Right lobe of liver (tissue), 6 donors: ENCODE results near the gene SNRNP35. TPM values are rescaled to one million over a fixed set of nuclear protein-coding genes. Genes with fewer than 3 reads are reported as not detected.
"Not testable (repeated sequence)": the region's sequence is repeated elsewhere in the genome, so short reads cannot be mapped to it uniquely, and the experiment has no call there.

ENCODE experiments used
- ATAC-seq, 4 donors: fragments of 200-7000 bp; cut with Tn5 transposase; one replicate each; pipeline ENCODE4 v1.9.1; 2020; ENCODE audit warnings: mild to moderate bottlenecking in 4 of 4, moderate library complexity in 4 of 4
- DNase-seq, 3 donors: peaks; one replicate each; pipeline ENCODE4 v3.0.0-alpha.2; 2020
- H3K27ac ChIP-seq, 3 donors: fragments of 200-600 bp; one replicate each; pipeline ENCODE4 v1.8.0; 2022
- H3K27me3 ChIP-seq, 2 donors: fragments of 200-600 bp; one replicate each; pipeline ENCODE4 v1.8.0; 2022
- H3K36me3 ChIP-seq, 4 donors: fragments of 200-600 bp; sonication (generic) in 1 of 4; one replicate each; pipeline versions ENCODE4 v1.5.1 to v1.8.0; 2017 to 2022; ENCODE audit warnings: control low read depth in 1 of 4
- H3K4me1 ChIP-seq, 4 donors: fragments of 200-600 bp; sonication (generic) in 1 of 4; one replicate each; pipeline versions ENCODE4 v1.5.1 to v1.8.0; 2017 to 2022; ENCODE audit warnings: control low read depth in 1 of 4
- H3K4me3 ChIP-seq, 3 donors: fragments of 200-600 bp; one replicate each; pipeline ENCODE4 v1.8.0; 2022
- H3K9me3 ChIP-seq, 4 donors: fragments of 200-600 bp; sonication (generic) in 1 of 4; one replicate each; pipeline versions ENCODE4 v1.5.1 to v1.8.0; 2017 to 2022; ENCODE audit warnings: control low read depth in 1 of 4
- POLR2A ChIP-seq: fragments of 450-650 bp; IDR thresholded peaks from one replicate; pipeline ENCODE4 v1.6.1; 2017; ENCODE audit warnings: antibody characterized with exemption, mild to moderate bottlenecking
- WGBS: methylation state at CpG from one replicate; pipeline ENCODE4 v1.1.6; 2018; ENCODE audit warnings: low coverage, low lambda C conversion rate; ENCODE audit not compliant: insufficient coverage; ENCODE audit errors: missing lambda C conversion rate; 5-methylcytosine and 5-hydroxymethylcytosine counted together
- intact Hi-C, 2 donors: fragments of 100-400 bp; cut with DNase I; formaldehyde crosslinking; loops; one replicate each; pipeline versions ENCODE4 v1.11.2 to v1.14.1; 2022
- total RNA-seq, 6 experiments: library from RNA; depleted of rRNA in 2 of 6; stranded (reverse); fragments of >200 nt in 2 of 6; fragmentation: NEBNext Ultra II Directional in 3 of 6; extraction: Animal tissue kit (Norgen Biotek cat#: 25700) in 3 of 6; gene quantifications; one replicate each; pipeline versions ENCODE4 v1.1.0 to v1.2.4, GENCODE V29; 2016 to 2023
- TF ChIP-seq, protein P1 (sequence below), 4 donors: fragments of 200-600 bp in 3 of 4; fragments of 450-650 bp in 1 of 4; IDR thresholded peaks; one replicate each; pipeline versions ENCODE4 v1.5.1 to v1.8.0; 2016 to 2022; ENCODE audit warnings: antibody characterized with exemption in 4 of 4, mild to moderate bottlenecking in 2 of 4
- donor health status: DM: no; HTN: yes; CAD: no.
- donor health status: DM: no; HTN: no; CAD: no.
- donor health status: DM: no; HTN: no; CAD: no.
- donor health status: DM: no; HTN: yes; CAD: no.
- donor health status: DM: no; HTN: yes; CAD: no.

Gene SNRNP35
- total RNA-seq, 6 experiments from 2014 or later, result 7.8 to 10.3 (median 9.5) TPM

DNA sequence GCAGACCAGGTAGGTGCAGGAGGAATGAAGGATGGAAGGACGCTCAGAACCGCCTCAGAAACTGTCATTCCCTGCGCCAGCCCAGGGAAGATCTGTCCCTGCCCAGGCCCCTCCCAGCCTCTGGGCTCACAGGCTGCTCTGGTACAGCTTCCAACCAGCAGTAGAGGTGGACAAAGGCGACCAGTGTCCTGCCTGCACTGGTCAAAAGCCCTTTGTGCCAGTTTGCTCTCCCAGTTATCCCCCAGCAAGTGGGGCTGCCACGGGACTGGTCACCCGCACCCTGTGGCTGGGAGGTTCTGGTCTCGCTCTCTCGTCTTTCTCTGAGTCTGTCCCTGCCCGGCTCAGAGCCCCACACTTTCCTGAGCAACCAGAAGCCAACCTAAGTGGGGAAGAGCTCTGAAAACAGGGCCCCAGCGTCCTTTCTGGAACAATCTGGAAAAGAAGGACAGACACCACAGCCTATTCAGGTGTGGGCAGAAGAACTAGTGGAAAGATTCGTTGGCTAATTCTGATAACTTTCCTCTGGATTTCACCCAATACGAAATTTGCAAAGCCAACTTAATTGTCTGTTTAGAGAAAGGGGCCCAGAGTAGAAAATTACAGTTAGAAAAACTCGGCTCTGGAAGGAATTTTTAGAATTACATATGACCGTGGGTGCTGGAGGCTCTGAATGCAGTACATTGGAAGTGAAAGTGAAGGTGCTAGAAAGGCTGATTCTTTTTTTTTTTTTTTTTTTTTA, 21.7 kb downstream of the SNRNP35 start:
- DNase-seq (no peak), ATAC-seq (peak in 2 of 4 donors; percentile 20 to 25)
- Histone ChIP-seq H3K9me3 (no peaks in the 10 kb centered on the region), H3K4me1 (no peaks in the 10 kb centered on the region), H3K4me3 (no peak overlapping the region), H3K27ac (no peak overlapping the region), H3K27me3 (no peaks in the 10 kb centered on the region), H3K36me3 (no peaks in the 10 kb centered on the region)
- intact Hi-C loops, result no loop called here
- no peak for TF ChIP-seq POLR2A
- TF ChIP-seq, protein P1, sequence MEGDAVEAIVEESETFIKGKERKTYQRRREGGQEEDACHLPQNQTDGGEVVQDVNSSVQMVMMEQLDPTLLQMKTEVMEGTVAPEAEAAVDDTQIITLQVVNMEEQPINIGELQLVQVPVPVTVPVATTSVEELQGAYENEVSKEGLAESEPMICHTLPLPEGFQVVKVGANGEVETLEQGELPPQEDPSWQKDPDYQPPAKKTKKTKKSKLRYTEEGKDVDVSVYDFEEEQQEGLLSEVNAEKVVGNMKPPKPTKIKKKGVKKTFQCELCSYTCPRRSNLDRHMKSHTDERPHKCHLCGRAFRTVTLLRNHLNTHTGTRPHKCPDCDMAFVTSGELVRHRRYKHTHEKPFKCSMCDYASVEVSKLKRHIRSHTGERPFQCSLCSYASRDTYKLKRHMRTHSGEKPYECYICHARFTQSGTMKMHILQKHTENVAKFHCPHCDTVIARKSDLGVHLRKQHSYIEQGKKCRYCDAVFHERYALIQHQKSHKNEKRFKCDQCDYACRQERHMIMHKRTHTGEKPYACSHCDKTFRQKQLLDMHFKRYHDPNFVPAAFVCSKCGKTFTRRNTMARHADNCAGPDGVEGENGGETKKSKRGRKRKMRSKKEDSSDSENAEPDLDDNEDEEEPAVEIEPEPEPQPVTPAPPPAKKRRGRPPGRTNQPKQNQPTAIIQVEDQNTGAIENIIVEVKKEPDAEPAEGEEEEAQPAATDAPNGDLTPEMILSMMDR (IDR thresholded peaks at IDR 0.05), result no peak
- 66% methylated on average over 8 of the region's 14 CpGs for WGBS

DNA sequence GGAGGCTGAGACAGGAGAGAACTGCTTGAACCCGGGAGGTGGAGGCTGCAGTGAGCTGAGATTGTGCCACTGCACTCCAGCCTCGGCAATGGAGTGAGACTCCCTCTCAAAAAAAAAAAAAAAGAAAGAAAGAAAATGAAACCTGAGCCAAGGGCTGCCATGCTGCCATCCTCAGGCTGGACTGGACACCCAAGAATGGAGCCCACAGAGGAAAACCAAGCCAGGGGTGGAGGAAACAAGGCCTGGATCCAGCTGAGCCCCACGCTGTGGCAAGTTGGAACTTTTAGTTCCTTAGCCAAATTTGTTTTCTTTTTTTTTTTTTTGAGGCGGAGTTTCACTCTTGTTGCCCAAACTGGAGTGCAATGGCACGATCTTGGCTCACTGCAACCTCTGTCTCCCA, 23.3 kb downstream of the SNRNP35 start:
- H3K36me3 ChIP-seq, H3K27ac ChIP-seq, H3K4me1 ChIP-seq, intact Hi-C loops, ATAC-seq, H3K9me3 ChIP-seq, H3K4me3 ChIP-seq, DNase-seq, H3K27me3 ChIP-seq: not testable (repeated sequence)
- no CpG with 5 or more reads among the region's 5 CpGs for WGBS

DNA sequence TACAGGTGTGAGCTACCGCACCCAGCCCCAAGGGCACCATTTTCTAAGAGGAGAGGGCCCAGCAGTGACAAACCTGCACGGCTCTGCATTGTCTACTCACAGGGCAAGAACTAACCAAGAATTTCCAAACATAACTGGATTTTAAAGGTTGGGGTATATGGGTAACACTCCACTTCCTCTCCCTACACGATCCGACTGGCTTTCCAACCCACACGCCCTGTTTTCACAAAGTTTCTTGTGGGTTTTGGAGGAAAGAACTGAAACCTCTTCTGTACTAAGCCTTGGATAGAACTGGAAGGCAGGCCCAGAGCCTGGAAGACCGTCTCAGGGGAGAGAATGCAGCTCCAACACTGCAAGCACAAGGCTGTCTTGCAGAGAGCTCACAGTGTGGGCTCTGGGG, 24.9 kb downstream of the SNRNP35 start:
- DNase-seq, result no peak
- TF ChIP-seq, protein P1 (IDR thresholded peaks at IDR 0.05), result no peak
- no peak for TF ChIP-seq POLR2A
- no peak overlapping the region for H3K4me3 ChIP-seq
- no peak overlapping the region for H3K27ac ChIP-seq
- WGBS, result 88% methylated on average over 4 of the region's 6 CpGs
- intact Hi-C loops, result no loop called here
- H3K9me3 ChIP-seq, result no peaks in the 10 kb centered on the region
- no peaks in the 10 kb centered on the region for H3K27me3 ChIP-seq
- no peaks in the 10 kb centered on the region for H3K36me3 ChIP-seq
- H3K4me1 ChIP-seq, result no peaks in the 10 kb centered on the region
- no peak for ATAC-seq

DNA sequence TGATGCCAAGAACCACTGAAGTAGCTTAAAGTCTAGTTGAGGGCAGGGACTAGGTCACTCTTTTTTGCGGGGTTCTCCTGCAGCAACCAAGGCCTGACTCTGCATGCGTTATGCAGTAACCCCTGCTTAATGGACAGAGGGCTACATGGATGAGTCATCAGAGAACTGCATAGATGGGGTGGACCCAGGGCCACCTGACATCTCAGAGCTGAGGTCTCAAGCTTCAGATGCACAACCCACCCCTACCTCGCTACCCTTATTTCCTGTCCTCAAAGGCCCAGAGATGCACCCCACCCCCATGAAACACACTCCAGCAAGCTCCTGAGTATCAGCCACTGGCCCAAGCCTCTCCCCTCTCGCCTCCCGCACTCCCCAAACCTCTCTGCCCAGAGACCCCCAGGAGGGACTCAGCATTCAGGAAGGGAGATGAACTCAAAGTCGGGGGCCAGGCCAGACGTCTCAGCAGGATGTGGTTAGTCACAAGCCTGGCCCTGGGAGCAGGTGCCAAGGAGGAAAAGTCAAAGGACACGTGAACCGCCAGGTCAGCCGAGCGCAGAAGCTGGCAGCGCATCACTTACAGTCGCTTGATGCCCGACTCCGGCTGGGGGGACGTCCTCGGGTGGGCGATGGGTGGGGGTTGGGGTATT, 25.8 kb downstream of the SNRNP35 start:
- TF ChIP-seq, protein P1 (IDR thresholded peaks at IDR 0.05), result no peak
- no peak for TF ChIP-seq POLR2A
- WGBS, result 57% methylated on average over 10 of the region's 18 CpGs
- DNase-seq (no peak), ATAC-seq (no peak)
- Histone ChIP-seq H3K27ac (no peak overlapping the region), H3K4me1 (no peaks in the 10 kb centered on the region), H3K4me3 (no peak overlapping the region), H3K9me3 (no peaks in the 10 kb centered on the region), H3K36me3 (no peaks in the 10 kb centered on the region), H3K27me3 (no peaks in the 10 kb centered on the region)
- intact Hi-C loops, result no loop called here

DNA sequence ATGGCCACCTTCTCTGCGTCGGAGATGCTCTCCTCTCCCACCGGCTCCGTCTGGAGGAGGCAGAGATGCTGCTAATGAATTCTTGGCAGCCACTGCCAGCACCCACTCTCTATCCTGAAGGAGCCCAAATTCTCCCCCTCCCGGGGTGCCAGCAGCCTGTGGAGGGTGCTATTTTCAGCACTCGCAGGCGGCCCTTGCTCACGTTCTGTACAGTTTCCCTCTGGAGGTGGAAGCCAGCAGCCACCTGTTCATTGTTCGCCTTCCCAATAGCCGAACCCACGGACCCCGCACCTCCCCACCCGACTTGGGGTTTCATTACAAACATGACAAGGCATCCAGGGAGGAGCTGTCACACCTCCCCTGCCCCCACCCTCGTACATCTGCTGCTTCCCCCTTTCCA, 27.8 kb downstream of the SNRNP35 start:
- no peaks in the 10 kb centered on the region for H3K36me3 ChIP-seq
- ATAC-seq (no peak), DNase-seq (no peak)
- no peaks in the 10 kb centered on the region for H3K9me3 ChIP-seq
- intact Hi-C loops, result no loop called here
- no peak overlapping the region for H3K4me3 ChIP-seq
- H3K27ac ChIP-seq, result no peak overlapping the region
- WGBS, result 73% methylated on average over 4 of the region's 14 CpGs
- H3K4me1 ChIP-seq, result no peaks in the 10 kb centered on the region
- TF ChIP-seq, protein P1 (IDR thresholded peaks at IDR 0.05), result no peak
- H3K27me3 ChIP-seq, result no peaks in the 10 kb centered on the region
